PC-9 (cell line): ENCODE measurements around the gene CD55.

Experiments used
- EZH2 ChIP-seq: fragments of 200-600 bp; sonication (generic); IDR thresholded peaks from 2 replicates; pipeline ENCODE4 v1.8.0; 2017; ENCODE audit warnings: antibody characterized with exemption, low read depth
- TF ChIP-seq, protein P1 (sequence below): fragments of 200-600 bp; sonication (generic); conservative IDR thresholded peaks from 2 replicates; pipeline ENCODE4 v1.6.1; 2017; ENCODE audit warnings: mixed run types, antibody characterized with exemption, mild to moderate bottlenecking, moderate library complexity

DNA sequence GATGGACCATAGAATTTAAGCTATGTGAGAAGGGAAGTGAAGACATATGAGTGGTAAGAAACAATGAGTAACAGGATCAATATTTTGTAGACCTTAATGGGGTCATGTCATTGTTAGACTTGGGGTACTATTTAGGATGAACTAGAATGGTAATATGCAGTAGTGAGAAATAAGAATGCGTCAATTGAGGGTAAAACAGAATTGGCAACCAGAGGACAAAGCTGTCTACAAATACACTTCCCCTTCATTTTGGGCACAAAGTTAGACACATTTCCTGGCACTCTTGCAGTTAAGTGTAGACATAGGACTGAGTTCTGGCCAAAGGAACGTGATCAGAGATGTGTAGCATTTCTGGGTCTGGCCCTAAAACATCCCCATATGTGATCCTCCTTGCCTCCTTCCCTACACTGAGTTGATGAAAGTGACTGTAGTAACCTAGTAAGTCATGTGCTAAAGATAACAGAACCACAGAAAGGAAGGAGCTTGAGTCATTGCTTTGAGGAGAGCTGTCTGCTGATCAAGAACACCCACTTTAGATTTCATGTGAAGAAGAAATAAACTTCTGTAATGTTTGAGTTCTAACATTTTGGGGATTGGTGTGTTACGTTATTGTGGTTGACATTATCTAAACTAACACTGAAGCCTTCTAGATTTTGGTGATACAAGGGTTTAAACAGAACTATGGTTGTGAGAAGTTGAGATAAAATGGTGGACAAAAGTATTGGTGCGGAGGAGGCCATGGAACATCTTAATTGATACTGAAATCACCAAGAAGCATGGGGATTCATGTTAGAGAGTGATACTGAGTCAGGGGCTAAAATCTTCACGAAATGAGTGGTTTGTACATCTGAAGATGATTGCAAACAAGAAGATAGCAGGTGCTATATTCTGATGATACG is 41.7 kb downstream of the CD55 start:
- TF ChIP-seq, protein P1, sequence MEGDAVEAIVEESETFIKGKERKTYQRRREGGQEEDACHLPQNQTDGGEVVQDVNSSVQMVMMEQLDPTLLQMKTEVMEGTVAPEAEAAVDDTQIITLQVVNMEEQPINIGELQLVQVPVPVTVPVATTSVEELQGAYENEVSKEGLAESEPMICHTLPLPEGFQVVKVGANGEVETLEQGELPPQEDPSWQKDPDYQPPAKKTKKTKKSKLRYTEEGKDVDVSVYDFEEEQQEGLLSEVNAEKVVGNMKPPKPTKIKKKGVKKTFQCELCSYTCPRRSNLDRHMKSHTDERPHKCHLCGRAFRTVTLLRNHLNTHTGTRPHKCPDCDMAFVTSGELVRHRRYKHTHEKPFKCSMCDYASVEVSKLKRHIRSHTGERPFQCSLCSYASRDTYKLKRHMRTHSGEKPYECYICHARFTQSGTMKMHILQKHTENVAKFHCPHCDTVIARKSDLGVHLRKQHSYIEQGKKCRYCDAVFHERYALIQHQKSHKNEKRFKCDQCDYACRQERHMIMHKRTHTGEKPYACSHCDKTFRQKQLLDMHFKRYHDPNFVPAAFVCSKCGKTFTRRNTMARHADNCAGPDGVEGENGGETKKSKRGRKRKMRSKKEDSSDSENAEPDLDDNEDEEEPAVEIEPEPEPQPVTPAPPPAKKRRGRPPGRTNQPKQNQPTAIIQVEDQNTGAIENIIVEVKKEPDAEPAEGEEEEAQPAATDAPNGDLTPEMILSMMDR = no peak
- TF ChIP-seq EZH2 = no peak
